ENCODE results near the gene PC. TPM values are rescaled to one million over a fixed set of nuclear protein-coding genes. Genes with fewer than 3 reads are reported as not detected.

PC gene
- total and polyA plus RNA-seq, 9 of the 15 experiments (the other 6 are each of a cell fraction or from before 2014, with no cell fraction given) = 0.94 to 38.0 (median 8.7) TPM

DNA sequence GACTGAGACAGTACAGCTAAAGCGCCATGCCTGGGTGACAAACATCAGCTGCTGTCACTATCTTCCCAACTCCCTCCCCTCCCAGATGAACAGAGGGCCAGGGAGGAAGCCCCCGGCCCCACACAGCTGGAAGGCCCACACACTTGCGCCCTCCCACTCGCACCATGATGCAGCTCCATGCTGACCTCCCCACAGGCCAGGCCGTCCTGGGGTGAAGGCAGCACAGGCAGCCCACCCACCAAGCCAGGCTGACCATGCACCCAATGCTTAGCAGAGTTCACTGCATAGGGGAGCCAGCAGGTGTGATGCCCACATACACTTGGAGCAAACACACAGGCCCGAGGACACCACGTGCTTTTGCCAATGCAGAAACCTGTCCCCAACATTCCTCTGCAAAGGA, 79.2 kb downstream of the PC start (continued):
- TF ChIP-seq, protein P1, sequence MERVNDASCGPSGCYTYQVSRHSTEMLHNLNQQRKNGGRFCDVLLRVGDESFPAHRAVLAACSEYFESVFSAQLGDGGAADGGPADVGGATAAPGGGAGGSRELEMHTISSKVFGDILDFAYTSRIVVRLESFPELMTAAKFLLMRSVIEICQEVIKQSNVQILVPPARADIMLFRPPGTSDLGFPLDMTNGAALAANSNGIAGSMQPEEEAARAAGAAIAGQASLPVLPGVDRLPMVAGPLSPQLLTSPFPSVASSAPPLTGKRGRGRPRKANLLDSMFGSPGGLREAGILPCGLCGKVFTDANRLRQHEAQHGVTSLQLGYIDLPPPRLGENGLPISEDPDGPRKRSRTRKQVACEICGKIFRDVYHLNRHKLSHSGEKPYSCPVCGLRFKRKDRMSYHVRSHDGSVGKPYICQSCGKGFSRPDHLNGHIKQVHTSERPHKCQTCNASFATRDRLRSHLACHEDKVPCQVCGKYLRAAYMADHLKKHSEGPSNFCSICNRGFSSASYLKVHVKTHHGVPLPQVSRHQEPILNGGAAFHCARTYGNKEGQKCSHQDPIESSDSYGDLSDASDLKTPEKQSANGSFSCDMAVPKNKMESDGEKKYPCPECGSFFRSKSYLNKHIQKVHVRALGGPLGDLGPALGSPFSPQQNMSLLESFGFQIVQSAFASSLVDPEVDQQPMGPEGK (CRISPR knock-in tag; IDR thresholded peaks at IDR 0.05; ENCODE audit: borderline replicate concordance) = no peak
- TF ChIP-seq ZFP30 (CRISPR knock-in tag; IDR thresholded peaks at IDR 0.05; ENCODE audit: borderline replicate concordance) = no peak

DNA sequence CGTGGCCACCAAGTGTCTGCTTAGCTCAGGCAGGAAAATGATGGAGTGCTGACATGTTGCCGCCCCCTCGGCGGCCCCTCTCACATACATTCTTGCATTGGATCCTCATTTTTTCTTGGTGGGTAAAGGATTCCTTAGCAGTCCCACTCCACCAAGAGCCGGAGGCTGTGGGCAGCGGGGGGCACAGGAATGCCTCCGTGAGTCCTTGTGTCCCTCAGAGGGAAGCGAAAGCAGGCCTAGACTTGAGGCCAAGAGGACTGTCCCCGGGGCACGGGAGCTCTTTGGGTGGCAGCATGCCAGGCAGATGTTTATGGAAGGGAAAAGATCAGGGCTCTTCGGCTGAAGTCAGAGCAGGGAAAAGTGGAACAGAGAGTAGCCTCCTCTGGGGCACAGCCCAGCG, 79.7 kb downstream of the PC start:
- H2AFZ ChIP-seq (ENCODE audit: low read depth, low read length) = no peak overlapping the region
- H3K36me3 ChIP-seq (ENCODE audit: control insufficient read depth, insufficient read depth, low read length) = no peaks in the 10 kb centered on the region
- ChIA-PET POLR2A (interaction anchor here (0.6 to 1.1 kb wide), 4 partner anchors 14 to 201 kb away, joined by 3 to 4 read pairs (median 3); partner anchors contain the start of gene RBM4B), CTCF (ENCODE audit: low intra/inter-chr PET ratio) (no interaction called here)
- H4K20me1 ChIP-seq (replicated peaks; ENCODE audit: control insufficient read depth, insufficient read depth, low read length) = 0 out of 2 replicates have a peak, but pooled peaks cover 3% of the 10 kb centered on the region
- H3K27ac ChIP-seq (ENCODE audit: extremely low read depth, low read depth, low read length) = no peak overlapping the region
- no peak for ATAC-seq
- 61% methylated on average over 11 of the region's 12 CpGs for WGBS (ENCODE audit: insufficient coverage, low coverage, missing lambda C conversion rate)
- intact Hi-C loops (cut with micrococcal nuclease) = no loop called here
- no peak overlapping the region for H3K4me2 ChIP-seq (ENCODE audit: insufficient read depth, low read length)
- no peak for DNase-seq (ENCODE audit: extremely low read depth in 1 of 4, low spot score in 3 of 4)
- H3K9me1 ChIP-seq (ENCODE audit: control insufficient read depth, insufficient read depth, low read length) = no peaks in the 10 kb centered on the region
- TF ChIP-seq NFIX (CRISPR knock-in tag; IDR thresholded peaks at IDR 0.05; ENCODE audit: low read depth) (no peak), XRCC4 (IDR thresholded peaks at IDR 0.05; ENCODE audit: extremely low read depth, insufficient read depth, insufficient read length) (no peak), SAFB (IDR thresholded peaks at IDR 0.05; ENCODE audit: borderline replicate concordance, low read depth, low read length) (no peak), PCBP1 (IDR thresholded peaks at IDR 0.05; ENCODE audit: low read depth, low read length, poor library complexity, severe bottlenecking) (no peak), ETV1 (tag; conservative IDR thresholded peaks at IDR 0.05; ENCODE audit: low read depth) (no peak), ZNF239 (CRISPR knock-in tag; IDR thresholded peaks at IDR 0.05) (no peak)
- TF ChIP-seq, protein P2, sequence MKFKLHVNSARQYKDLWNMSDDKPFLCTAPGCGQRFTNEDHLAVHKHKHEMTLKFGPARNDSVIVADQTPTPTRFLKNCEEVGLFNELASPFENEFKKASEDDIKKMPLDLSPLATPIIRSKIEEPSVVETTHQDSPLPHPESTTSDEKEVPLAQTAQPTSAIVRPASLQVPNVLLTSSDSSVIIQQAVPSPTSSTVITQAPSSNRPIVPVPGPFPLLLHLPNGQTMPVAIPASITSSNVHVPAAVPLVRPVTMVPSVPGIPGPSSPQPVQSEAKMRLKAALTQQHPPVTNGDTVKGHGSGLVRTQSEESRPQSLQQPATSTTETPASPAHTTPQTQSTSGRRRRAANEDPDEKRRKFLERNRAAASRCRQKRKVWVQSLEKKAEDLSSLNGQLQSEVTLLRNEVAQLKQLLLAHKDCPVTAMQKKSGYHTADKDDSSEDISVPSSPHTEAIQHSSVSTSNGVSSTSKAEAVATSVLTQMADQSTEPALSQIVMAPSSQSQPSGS (CRISPR knock-in tag; IDR thresholded peaks at IDR 0.05) = no peak
- TF ChIP-seq, protein P3, sequence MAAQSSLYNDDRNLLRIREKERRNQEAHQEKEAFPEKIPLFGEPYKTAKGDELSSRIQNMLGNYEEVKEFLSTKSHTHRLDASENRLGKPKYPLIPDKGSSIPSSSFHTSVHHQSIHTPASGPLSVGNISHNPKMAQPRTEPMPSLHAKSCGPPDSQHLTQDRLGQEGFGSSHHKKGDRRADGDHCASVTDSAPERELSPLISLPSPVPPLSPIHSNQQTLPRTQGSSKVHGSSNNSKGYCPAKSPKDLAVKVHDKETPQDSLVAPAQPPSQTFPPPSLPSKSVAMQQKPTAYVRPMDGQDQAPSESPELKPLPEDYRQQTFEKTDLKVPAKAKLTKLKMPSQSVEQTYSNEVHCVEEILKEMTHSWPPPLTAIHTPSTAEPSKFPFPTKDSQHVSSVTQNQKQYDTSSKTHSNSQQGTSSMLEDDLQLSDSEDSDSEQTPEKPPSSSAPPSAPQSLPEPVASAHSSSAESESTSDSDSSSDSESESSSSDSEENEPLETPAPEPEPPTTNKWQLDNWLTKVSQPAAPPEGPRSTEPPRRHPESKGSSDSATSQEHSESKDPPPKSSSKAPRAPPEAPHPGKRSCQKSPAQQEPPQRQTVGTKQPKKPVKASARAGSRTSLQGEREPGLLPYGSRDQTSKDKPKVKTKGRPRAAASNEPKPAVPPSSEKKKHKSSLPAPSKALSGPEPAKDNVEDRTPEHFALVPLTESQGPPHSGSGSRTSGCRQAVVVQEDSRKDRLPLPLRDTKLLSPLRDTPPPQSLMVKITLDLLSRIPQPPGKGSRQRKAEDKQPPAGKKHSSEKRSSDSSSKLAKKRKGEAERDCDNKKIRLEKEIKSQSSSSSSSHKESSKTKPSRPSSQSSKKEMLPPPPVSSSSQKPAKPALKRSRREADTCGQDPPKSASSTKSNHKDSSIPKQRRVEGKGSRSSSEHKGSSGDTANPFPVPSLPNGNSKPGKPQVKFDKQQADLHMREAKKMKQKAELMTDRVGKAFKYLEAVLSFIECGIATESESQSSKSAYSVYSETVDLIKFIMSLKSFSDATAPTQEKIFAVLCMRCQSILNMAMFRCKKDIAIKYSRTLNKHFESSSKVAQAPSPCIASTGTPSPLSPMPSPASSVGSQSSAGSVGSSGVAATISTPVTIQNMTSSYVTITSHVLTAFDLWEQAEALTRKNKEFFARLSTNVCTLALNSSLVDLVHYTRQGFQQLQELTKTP (IDR thresholded peaks at IDR 0.05; ENCODE audit: low read depth in 1 of 2, partially characterized antibody in 2 of 2) = no peak
- TF ChIP-seq, protein P4, sequence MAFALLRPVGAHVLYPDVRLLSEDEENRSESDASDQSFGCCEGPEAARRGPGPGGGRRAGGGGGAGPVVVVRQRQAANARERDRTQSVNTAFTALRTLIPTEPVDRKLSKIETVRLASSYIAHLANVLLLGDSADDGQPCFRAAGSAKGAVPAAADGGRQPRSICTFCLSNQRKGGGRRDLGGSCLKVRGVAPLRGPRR (CRISPR knock-in tag; IDR thresholded peaks at IDR 0.05) = no peak
- H3K4me1 ChIP-seq (replicated peaks in 1 of 2; ENCODE audit: control insufficient read depth in 2 of 2, insufficient read depth in 2 of 2, low read length in 2 of 2) = peaks cover 10 to 54% of the 10 kb centered on the region in 2 experiments; a peak in 4 of 5 replicates
- no peaks in the 10 kb centered on the region for H3K27me3 ChIP-seq (ENCODE audit: control insufficient read depth in 2 of 2, insufficient read depth in 2 of 2, low read length in 2 of 2)
- H3K79me2 ChIP-seq (ENCODE audit: control insufficient read depth, insufficient read depth, low read length) = no peaks in the 10 kb centered on the region
- no peak overlapping the region for H3K4me3 ChIP-seq
- in situ Hi-C loops (cut with MboI) = no loop called here
- peak overlapping the region in 1 of 2 experiments; percentile 64; a peak in 2 of 4 replicates for H3K9ac ChIP-seq (ENCODE audit: insufficient read depth in 1 of 2, low read depth in 2 of 2, low read length in 2 of 2)
- no TSS peak for BruUV-seq (replicated peaks)
- no peak for FAIRE-seq
- no peaks in the 10 kb centered on the region for H3K9me3 ChIP-seq (replicated peaks; ENCODE audit: control insufficient read depth, insufficient read depth, low read depth, low read length)
